GM23338 (cell line): ENCODE results near the gene SCN3A.

ENCODE experiments used
- CREB1 ChIP-seq: fragments of 250-450 bp; sonication (Bioruptor Pico); IDR thresholded peaks from 2 replicates; pipeline ENCODE4 v1.5.0; 2020; ENCODE audit warnings: low read depth, mild to moderate bottlenecking, moderate library complexity
- CTCF ChIP-seq, 2 experiments: fragments of 200-600 bp in 1 of 2; sonication (generic) in 1 of 2; conservative IDR thresholded peaks; 2 replicates each; pipeline versions ENCODE4 v1.5.1 to v1.6.1; 2016 to 2017; ENCODE audit warnings: antibody characterized with exemption in 2 of 2, low read depth in 2 of 2, mild to moderate bottlenecking in 2 of 2, moderate library complexity in 1 of 2
- EZH2 ChIP-seq: fragments of 200-600 bp; sonication (generic); IDR thresholded peaks from one replicate; pipeline ENCODE4 v1.8.0; 2017; ENCODE audit warnings: antibody characterized with exemption, mild to moderate bottlenecking, low read depth; ENCODE audit not compliant: unreplicated experiment
- EZH2phosphoT487 ChIP-seq: fragments of 200-600 bp; sonication (generic); IDR thresholded peaks from one replicate; pipeline ENCODE4 v1.8.1; 2018; ENCODE audit warnings: antibody characterized with exemption; ENCODE audit not compliant: unreplicated experiment
- REST ChIP-seq: IDR thresholded peaks from one replicate; pipeline ENCODE4 v1.6.1; 2018; ENCODE audit warnings: antibody characterized with exemption; ENCODE audit not compliant: unreplicated experiment
- STAT1 ChIP-seq: IDR thresholded peaks from one replicate; pipeline ENCODE4 v1.6.1; 2016; ENCODE audit warnings: antibody characterized with exemption; ENCODE audit not compliant: unreplicated experiment

DNA sequence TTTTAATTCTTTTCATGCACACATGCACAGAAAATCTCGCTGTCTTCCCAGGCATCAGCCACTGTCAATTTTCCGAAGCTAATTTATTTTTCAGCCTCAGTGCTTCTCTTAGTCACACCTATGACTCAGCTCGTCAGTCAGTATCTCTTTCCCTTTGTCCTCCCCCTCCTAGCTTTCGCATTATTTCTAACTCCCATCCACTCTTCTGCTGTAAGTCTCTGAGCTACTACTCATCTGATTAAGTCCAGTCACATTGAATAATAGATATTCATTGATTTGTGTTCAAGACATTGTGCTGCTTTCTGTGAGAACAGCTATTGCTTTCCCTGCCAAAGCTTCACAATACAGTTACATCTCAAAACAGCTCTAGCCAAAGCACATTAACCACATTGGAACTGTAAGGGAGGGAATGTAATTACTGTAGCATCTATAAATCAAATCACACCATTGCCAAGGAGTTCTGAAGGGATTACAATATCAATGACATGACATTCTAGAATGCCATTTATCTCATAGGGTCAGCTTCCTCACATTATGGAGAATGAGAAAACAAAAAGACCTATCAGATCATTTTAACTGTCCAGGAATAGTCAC is 89.4 kb downstream of the SCN3A start:
- TF ChIP-seq CREB1 (CRISPR knock-in tag) (no peak), CTCF (conservative IDR thresholded peaks at IDR 0.05; ENCODE audit: low read depth in 2 of 2) (no peak), EZH2phosphoT487 (no peak), STAT1 (no peak), REST (no peak), EZH2 (no peak)
